Ramos (cell line): ENCODE data around the gene KLK5.
"Not testable (repeated sequence)": the region's sequence is repeated elsewhere in the genome, so short reads cannot be mapped to it uniquely, and the experiment has no call there.

ENCODE experiments used
- in situ Hi-C: fragments of 300-500 bp; cut with MboI; formaldehyde crosslinking; loops from one replicate; pipeline ENCODE4 v1.14.3; 2022; ENCODE audit warnings: low sequenced_read_pairs; ENCODE audit not compliant: unreplicated experiment

Gene KLK5

DNA sequence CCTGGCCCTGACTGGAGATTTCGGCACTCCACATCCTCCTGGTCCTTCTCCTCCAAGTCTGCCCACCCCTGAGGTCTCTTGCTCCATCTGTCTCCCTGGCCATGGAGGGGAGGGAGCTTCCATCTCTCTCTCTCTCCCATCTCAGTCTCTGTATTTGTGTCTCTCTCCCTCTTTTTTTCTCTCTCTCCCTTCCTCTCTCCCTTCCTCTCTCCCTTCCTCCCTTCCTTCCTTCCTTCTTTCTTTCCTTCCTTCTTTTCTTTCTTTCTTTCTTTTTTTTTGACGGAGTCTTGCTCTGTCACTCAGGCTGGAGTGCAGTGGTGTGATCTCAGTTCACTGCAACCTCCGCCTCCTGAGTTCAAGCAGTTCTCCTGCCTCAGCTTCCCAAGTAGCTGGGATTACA, 17.0 kb upstream of the KLK5 start:
- in situ Hi-C loops: not testable (repeated sequence)

DNA sequence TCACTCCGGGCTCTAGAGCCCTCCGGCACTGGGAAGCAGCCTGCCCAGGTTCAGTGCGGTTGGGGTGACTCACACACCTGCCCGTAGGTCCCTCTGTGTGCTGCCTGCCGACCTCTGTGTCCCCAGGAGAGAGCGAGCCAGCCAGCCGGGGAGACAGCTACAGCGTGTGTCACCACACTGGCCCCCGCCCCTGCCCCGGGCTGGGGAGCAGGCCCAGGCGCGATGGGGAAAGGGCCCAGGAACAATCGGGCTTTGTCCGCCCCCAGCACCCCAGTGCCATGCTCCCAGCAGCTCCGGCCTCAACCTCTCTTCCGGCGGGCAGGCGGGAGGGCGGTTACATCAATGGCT, 16.5 kb upstream of the KLK5 start, which contains the start of gene KLK6:
KLK6 (minus strand) TSS at position 179 of the 348 bp plus-strand sequence. CDS start 1,487 bp downstream, outside the sequence.
- in situ Hi-C loops: no loop called here

DNA sequence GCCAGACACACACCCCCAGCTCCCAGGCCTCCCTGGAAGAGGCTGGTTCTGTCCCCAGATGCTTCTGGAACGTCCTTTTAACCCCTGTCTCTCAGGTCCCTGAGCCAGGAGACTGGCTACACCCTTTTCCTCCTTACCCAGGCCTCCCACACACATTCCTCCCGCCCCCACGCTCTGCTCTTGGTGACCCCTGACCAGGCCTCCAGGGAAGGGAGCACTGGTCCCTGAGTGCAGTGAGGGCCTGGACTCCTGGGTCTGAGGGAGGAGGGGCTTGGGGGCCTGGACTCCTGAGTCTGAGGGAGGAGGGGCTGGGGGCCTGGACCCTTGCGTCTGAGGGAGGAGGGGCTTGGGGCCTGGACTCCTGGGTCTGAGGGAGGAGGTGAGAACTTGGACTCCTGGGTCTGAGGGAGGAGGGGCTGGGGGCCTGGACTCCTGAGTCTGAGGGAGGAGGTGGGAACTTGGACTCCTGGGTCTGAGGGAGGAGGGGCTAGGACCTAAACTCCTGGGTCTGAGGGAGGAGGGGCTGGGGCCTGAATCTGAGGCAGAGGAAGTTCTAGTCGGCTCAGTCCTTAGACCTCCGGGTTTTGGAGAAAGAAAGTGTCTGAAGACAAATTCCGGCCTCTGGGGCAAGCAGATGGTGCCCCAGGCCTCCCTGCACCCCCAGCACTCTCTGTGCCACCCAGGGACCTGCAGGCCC, 16.0 kb upstream of the KLK5 start:
- in situ Hi-C loops: no loop called here

- in situ Hi-C loops: no loop called here
Measured at GRCh38 chr19:50967929-50968715, 15.3 kb upstream of the KLK5 start.

DNA sequence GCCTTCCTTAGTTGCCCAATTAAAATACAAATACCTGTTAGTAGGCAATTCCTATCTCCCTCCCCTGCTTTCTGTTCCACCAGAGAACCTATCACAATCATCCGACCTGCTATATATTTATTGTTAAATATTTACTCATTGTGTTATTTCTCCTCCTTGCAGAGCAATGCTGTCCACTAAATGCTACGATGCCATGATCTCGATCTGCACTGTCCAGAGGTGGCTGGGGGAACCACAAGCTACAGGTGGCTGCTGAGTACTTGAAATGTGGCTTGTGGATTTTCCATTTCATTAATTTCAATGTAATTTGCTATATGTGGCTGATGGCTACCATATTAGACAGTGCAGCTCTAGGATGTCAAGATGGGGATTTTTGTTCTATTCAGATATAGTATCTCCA, 11.4 kb upstream of the KLK5 start:
- in situ Hi-C loops: no loop called here

GRCh38 chr19:50963381-50963780, 10.5 kb upstream of the KLK5 start:
- in situ Hi-C loops: no loop called here

DNA sequence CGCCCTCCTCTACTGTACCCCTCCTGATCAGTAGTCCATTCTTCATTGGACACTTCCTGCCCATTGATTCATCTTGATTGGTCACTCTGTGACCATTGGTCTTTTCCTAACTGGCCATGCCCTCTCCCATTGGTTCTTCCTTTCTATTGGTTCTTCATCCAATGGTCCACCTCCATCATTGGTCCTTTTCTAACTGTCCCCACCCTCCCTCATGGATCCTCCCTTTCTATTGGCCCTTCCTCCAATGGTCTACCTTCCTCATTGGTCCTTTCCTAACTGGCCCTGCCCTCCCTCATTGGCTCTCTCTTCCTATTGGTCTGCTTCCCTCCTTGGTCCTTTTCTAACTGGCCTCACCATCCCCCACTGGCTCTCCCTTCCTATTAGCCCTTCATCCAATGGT, 9.4 kb upstream of the KLK5 start:
- in situ Hi-C loops: no loop called here

DNA sequence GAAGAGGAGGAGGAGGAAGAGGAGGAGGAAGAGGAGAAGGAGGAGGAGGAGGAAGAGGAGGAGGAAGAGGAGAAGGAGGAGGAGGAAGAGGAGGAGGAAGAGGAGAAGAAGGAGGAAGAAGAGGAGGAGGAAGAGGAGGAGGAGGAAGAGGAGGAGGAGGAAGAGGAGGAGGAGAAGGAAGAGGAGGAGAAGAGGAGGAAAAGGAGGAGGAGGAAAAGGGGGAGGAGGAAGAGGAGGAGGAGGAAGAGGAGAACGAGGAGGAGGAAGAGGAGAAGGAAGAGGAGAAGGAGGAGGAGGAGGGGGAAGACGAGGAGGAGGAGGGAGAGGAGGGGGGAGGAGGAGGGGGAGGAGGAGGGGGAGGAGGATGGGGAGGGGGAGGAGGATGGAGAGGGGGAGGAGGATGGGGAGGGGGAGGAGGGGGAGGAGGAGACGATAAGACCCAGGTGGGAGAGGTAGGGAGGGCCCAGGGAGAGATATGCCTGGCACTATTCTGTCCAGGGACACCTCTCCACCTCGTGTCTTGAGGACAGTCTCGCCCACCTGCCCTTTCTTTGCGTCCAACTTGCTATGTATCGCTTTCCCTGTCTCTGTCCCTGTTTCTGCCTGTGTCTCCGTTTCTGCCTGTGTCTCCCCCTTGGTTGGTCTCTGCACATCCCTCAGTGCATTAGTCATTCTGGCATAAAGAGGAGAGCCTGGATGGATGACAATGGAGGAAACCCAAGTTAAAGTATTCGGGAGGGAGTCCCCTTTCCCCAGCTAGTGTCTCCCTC, 7.1 kb upstream of the KLK5 start:
- in situ Hi-C loops: no loop called here

DNA sequence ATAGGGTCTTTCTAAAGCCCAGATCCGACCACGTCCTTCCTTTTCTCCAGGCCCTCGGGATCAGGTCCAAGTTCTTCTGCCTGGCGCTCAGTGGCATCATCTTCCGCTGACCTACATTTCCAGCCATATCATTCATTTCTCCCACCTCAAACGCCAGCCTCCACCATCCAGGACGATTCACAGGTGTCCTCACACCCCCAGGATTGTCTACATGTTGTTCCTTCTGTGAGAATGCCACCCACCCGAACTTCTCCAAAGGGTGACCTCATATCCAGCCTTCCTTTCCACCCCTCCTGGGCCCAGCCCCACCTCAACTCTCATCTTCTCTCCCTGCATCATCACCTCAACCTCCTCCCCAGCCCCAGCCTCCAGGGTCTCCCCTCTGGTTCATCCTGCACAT, 4.7 kb upstream of the KLK5 start:
- in situ Hi-C loops: no loop called here

GRCh38 chr19:50949861-50950260, 3.0 kb downstream of the KLK5 start:
- in situ Hi-C loops: no loop called here

GRCh38 chr19:50947123-50947522, 5.7 kb downstream of the KLK5 start:
- in situ Hi-C loops: no loop called here

DNA sequence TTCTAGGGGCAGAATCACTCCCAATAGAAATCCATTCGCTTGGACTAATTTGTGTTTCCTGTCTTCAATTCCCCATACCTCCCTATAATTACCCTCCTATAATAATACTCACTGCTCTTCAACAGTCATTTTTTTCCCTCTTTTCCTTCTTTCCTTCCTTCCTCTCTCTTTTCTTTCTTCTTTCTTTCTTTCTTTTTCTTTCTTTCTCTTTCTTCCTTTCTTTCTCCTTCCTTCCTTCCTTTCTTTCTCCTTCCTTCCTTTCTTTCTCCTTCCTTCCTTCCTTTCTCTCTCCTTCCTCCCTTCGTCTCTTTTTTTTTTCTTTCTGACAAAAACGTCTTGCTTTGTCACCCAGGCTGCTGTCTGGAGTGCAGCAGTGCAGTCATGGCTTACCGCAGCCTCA, 8.0 kb downstream of the KLK5 start:
- in situ Hi-C loops: no loop called here

GRCh38 chr19:50943074-50943828, 9.6 kb downstream of the KLK5 start:
- in situ Hi-C loops: no loop called here

GRCh38 chr19:50939596-50939995, 13.2 kb downstream of the KLK5 start:
- in situ Hi-C loops: loop anchor here (10.0 kb wide), 1 partner anchor 155 kb away; no protein-coding TSS in a partner anchor

- in situ Hi-C loops: loop anchor here (10.0 kb wide), 1 partner anchor 161 kb away; no protein-coding TSS in a partner anchor
Measured at GRCh38 chr19:50933640-50934039, 19.2 kb downstream of the KLK5 start.

GRCh38 chr19:50932690-50933083, 20.2 kb downstream of the KLK5 start:
- in situ Hi-C loops: loop anchor here (10.0 kb wide), 1 partner anchor 162 kb away; no protein-coding TSS in a partner anchor

- in situ Hi-C loops: loop anchor here (10.0 kb wide), 1 partner anchor 163 kb away; no protein-coding TSS in a partner anchor
Measured at GRCh38 chr19:50932018-50932689, 20.7 kb downstream of the KLK5 start.

- in situ Hi-C loops: loop anchor here (10.0 kb wide), 1 partner anchor 164 kb away; no protein-coding TSS in a partner anchor
Measured at GRCh38 chr19:50931023-50931422, 21.8 kb downstream of the KLK5 start.

DNA sequence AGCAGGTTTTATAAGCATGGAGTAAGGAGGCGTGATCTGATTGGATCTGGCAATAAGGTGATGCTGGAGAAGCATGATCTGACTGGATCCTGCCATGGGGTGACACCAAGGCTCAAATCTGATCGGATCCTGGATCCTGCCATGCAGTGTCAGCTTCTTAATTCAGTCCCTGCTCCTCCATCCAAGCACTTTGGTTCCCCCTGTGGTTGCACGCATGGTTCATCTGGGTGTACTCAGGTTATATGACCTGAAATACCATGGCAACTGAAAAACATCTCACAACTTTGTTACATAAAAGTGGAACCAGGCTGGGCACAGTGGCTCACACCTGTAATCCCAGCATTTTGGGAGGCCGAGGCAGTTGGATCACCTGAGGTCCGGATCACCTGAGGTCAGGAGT, 24.0 kb downstream of the KLK5 start:
- in situ Hi-C loops: no loop called here
